GM19025 (cell line): ENCODE data around the gene TMED4.
"Not testable (repeated sequence)": the region's sequence is repeated elsewhere in the genome, so short reads cannot be mapped to it uniquely, and the experiment has no call there.

Source experiments
- ATAC-seq: cut with Tn5 transposase; IDR thresholded peaks from one replicate; pipeline ENCODE4 v1.9.1; 2021; ENCODE audit warnings: mild to moderate bottlenecking, low read depth, moderate library complexity; ENCODE audit not compliant: unreplicated experiment

The TMED4 gene

GRCh38 chr7:44573464-44574286, 8.4 kb downstream of the TMED4 start, which contains the start of gene DDX56:
Gene DDX56, minus strand, starts transcription at chr7:44573908. Its CDS starts 13 bp downstream, at chr7:44573895.
- peak; percentile 97 for ATAC-seq

- no peak for ATAC-seq
These were observed 9.3 kb downstream of the TMED4 start for GRCh38 chr7:44572771-44573170.

- no peak for ATAC-seq
These were observed 12.1 kb downstream of the TMED4 start for GRCh38 chr7:44569959-44570358.

GRCh38 chr7:44568771-44569560, 13.1 kb downstream of the TMED4 start:
- ATAC-seq: no peak

GRCh38 chr7:44567884-44568283, 14.1 kb downstream of the TMED4 start:
- ATAC-seq: no peak

GRCh38 chr7:44566680-44567079, 15.4 kb downstream of the TMED4 start:
- ATAC-seq: no peak

GRCh38 chr7:44565795-44566559, 16.1 kb downstream of the TMED4 start:
- ATAC-seq: no peak

GRCh38 chr7:44565097-44565794, 16.8 kb downstream of the TMED4 start:
- ATAC-seq: no peak

- no peak for ATAC-seq
These were observed 17.4 kb downstream of the TMED4 start for GRCh38 chr7:44564606-44565005.

GRCh38 chr7:44563171-44563679, 18.8 kb downstream of the TMED4 start:
- ATAC-seq: no peak

GRCh38 chr7:44562622-44562962, 19.4 kb downstream of the TMED4 start:
- ATAC-seq: not testable (repeated sequence)

- no peak for ATAC-seq
These were observed 19.9 kb downstream of the TMED4 start for GRCh38 chr7:44561962-44562621.

GRCh38 chr7:44561481-44561880, 20.6 kb downstream of the TMED4 start:
- ATAC-seq: no peak

GRCh38 chr7:44559485-44559884, 22.5 kb downstream of the TMED4 start:
- ATAC-seq: no peak

- ATAC-seq: no peak
These were observed 24.5 kb downstream of the TMED4 start for GRCh38 chr7:44557485-44557884.

GRCh38 chr7:44555350-44555749, 26.7 kb downstream of the TMED4 start:
- ATAC-seq: no peak

- ATAC-seq: not testable (repeated sequence)
These were observed 29.5 kb downstream of the TMED4 start for GRCh38 chr7:44552473-44553005.

- ATAC-seq: no peak
These were observed 32.6 kb downstream of the TMED4 start for GRCh38 chr7:44549457-44549856.

- ATAC-seq: no peak
These were observed 33.1 kb downstream of the TMED4 start for GRCh38 chr7:44548893-44549292.
